Measurements from ENCODE around the gene COPZ2.
A peak's percentile ranks its signal among the peaks of the same experiment; 100 is the strongest.

COPZ2 gene

DNA sequence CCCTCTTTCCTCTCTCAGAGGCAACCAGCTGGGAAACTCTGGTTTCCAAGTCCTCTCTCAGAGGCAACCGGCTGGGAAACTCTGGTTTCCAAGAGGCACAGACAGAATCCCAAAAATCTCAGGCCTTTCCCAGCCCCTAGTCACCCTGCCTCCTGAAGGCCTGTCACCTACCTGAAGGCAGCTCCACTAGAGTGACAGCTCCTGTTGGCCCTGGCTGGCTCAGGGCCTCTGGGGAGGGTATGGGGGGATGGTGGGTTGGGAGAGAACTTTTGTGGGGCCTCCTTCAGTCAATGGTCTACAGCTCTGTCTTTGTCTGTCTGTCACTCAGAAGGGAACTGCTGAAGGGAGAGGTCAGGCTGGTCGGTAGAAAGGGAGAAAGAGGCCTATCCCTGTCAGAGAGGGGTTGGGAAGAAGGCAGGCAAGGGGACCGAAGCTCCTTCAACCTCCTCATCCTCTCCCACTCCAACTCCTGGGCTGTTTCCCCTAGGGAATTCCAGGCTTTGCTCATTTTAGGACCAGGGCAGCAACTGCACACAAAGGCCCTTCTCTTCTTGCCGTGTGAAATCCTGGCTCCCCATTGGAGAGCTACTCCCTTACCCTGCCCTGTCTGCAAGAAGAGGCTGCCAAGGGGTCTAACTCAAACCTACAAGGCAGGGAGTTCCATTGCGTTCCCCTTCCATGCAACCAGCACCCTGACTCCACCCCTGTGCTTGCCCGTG lies 23.6 kb downstream of the COPZ2 start:
- H3K9me3 ChIP-seq (ENCODE audit: insufficient read depth, low read length) = no peaks in the 10 kb centered on the region
- H3K9ac ChIP-seq (ENCODE audit: low read length) = no peak overlapping the region
- H3K9me2 ChIP-seq (replicated peaks; ENCODE audit: insufficient read depth, low read length) = no peaks in the 10 kb centered on the region
- H3K79me2 ChIP-seq (ENCODE audit: insufficient read depth, low read length) = no peaks in the 10 kb centered on the region
- H3K27me3 ChIP-seq (ENCODE audit: low read length) = no peaks in the 10 kb centered on the region
- no peak for TF ChIP-seq EZH2phosphoT487 (conservative IDR thresholded peaks at IDR 0.05; ENCODE audit: low read length)
- H2AFZ ChIP-seq (ENCODE audit: low read depth, low read length, severe bottlenecking) = no peak overlapping the region
- H3K4me2 ChIP-seq (ENCODE audit: low read depth, low read length, poor library complexity, severe bottlenecking) = no peak overlapping the region
- no peaks in the 10 kb centered on the region for H4K20me1 ChIP-seq (ENCODE audit: low read depth, low read length)
- no peak overlapping the region for H3K27ac ChIP-seq (ENCODE audit: low read depth, low read length)
- H3F3A ChIP-seq (ENCODE audit: insufficient read depth) = 0 out of 2 replicates have a peak, but pooled peaks cover 3% of the 10 kb centered on the region
- H3K4me3 ChIP-seq (ENCODE audit: insufficient read depth, low read length, poor library complexity, severe bottlenecking) = no peak overlapping the region
- no peaks in the 10 kb centered on the region for H3K36me3 ChIP-seq (ENCODE audit: low read length)

DNA sequence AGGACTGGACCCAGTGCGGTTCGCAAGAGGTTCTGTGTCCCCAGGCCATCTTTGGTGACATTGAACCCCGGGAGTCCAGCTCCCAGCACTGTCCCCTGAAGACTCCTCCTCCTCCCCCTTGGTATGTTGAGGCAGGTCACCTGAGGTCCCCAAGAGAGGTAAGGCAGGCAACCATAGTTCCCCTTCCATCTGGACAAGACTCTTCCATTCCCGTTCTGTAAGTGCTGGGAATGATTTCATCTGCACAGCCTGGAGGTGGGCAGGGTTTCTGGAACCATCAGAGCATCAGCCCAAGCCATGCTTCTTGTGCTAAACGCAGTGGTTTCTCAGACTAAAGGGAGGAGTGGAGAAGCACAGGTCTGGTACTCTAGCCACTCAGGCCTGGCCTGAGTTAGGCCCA lies 24.9 kb downstream of the COPZ2 start:
- TF ChIP-seq EZH2phosphoT487 (conservative IDR thresholded peaks at IDR 0.05; ENCODE audit: low read length) = no peak
- TF ChIP-seq, protein P1, sequence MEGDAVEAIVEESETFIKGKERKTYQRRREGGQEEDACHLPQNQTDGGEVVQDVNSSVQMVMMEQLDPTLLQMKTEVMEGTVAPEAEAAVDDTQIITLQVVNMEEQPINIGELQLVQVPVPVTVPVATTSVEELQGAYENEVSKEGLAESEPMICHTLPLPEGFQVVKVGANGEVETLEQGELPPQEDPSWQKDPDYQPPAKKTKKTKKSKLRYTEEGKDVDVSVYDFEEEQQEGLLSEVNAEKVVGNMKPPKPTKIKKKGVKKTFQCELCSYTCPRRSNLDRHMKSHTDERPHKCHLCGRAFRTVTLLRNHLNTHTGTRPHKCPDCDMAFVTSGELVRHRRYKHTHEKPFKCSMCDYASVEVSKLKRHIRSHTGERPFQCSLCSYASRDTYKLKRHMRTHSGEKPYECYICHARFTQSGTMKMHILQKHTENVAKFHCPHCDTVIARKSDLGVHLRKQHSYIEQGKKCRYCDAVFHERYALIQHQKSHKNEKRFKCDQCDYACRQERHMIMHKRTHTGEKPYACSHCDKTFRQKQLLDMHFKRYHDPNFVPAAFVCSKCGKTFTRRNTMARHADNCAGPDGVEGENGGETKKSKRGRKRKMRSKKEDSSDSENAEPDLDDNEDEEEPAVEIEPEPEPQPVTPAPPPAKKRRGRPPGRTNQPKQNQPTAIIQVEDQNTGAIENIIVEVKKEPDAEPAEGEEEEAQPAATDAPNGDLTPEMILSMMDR (IDR thresholded peaks at IDR 0.05; ENCODE audit: insufficient read depth, low read length, poor library complexity, severe bottlenecking) = no peak
- no peak overlapping the region for H3K4me3 ChIP-seq (ENCODE audit: insufficient read depth, low read length, poor library complexity, severe bottlenecking)
- H3K9me2 ChIP-seq (replicated peaks; ENCODE audit: insufficient read depth, low read length) = no peaks in the 10 kb centered on the region
- H3K9ac ChIP-seq (ENCODE audit: low read length) = no peak overlapping the region
- H2AFZ ChIP-seq (ENCODE audit: low read depth, low read length, severe bottlenecking) = no peak overlapping the region
- no peaks in the 10 kb centered on the region for H3K27me3 ChIP-seq (ENCODE audit: low read length)
- H3K27ac ChIP-seq (ENCODE audit: low read depth, low read length) = no peak overlapping the region
- H3K9me3 ChIP-seq (ENCODE audit: insufficient read depth, low read length) = no peaks in the 10 kb centered on the region
- H3K36me3 ChIP-seq (ENCODE audit: low read length) = no peaks in the 10 kb centered on the region
- no peaks in the 10 kb centered on the region for H4K20me1 ChIP-seq (ENCODE audit: low read depth, low read length)
- H3K79me2 ChIP-seq (ENCODE audit: insufficient read depth, low read length) = no peaks in the 10 kb centered on the region
- no peak overlapping the region for H3K4me2 ChIP-seq (ENCODE audit: low read depth, low read length, poor library complexity, severe bottlenecking)
- 0 out of 2 replicates have a peak, but pooled peaks cover 3% of the 10 kb centered on the region for H3F3A ChIP-seq (ENCODE audit: insufficient read depth)

DNA sequence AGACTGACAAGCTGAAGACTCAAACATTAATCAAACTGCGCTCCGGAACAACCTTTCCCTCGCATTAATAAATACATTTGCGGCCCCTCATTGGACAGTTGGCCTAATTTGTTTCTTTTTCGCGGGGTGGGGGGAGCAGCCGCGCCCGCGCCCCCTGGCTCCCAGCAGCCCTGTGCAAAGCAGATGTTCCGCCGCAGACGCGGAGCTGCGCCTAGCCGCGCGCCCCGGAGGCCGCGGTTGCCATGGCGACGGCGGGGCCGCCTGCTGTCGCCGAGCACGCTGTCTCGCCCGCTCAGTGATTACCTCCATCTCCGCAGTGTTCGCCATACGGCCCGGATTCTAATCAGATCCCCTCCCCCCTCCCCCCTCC lies 25.5 kb downstream of the COPZ2 start:
- H3F3A ChIP-seq (ENCODE audit: insufficient read depth) = 0 out of 2 replicates have a peak, but pooled peaks cover 3% of the 10 kb centered on the region
- H2AFZ ChIP-seq (ENCODE audit: low read depth, low read length, severe bottlenecking) = peak overlapping the region; percentile 76
- no peaks in the 10 kb centered on the region for H3K36me3 ChIP-seq (ENCODE audit: low read length)
- H3K27me3 ChIP-seq (ENCODE audit: low read length) = no peaks in the 10 kb centered on the region
- TF ChIP-seq EZH2phosphoT487 (conservative IDR thresholded peaks at IDR 0.05; ENCODE audit: low read length) = no peak
- TF ChIP-seq, protein P1 (IDR thresholded peaks at IDR 0.05; ENCODE audit: insufficient read depth, low read length, poor library complexity, severe bottlenecking) = no peak
- H3K27ac ChIP-seq (ENCODE audit: low read depth, low read length) = no peak overlapping the region
- H3K9me2 ChIP-seq (replicated peaks; ENCODE audit: insufficient read depth, low read length) = no peaks in the 10 kb centered on the region
- no peaks in the 10 kb centered on the region for H3K79me2 ChIP-seq (ENCODE audit: insufficient read depth, low read length)
- H3K4me2 ChIP-seq (ENCODE audit: low read depth, low read length, poor library complexity, severe bottlenecking) = peak overlapping the region; percentile 62
- no peaks in the 10 kb centered on the region for H3K9me3 ChIP-seq (ENCODE audit: insufficient read depth, low read length)
- no peaks in the 10 kb centered on the region for H4K20me1 ChIP-seq (ENCODE audit: low read depth, low read length)
- peak overlapping the region; percentile 26 for H3K9ac ChIP-seq (ENCODE audit: low read length)
- peak overlapping the region; percentile 24 for H3K4me3 ChIP-seq (ENCODE audit: insufficient read depth, low read length, poor library complexity, severe bottlenecking)
